Activated T-cell treated with anti-CD3 and anti-CD28 coated beads, Interleukin-2, amount 50 U/mL, for 24 hours (primary cell): ENCODE results near the gene PACRG.

Source experiments
- DNase-seq: peaks from one replicate; pipeline ENCODE4 v3.0.0-alpha.2; 2020
- H3K27ac Mint-ChIP-seq: 2 replicates; pipeline ENCODE4 v1.8.0; 2020; ENCODE audit warnings: mild to moderate bottlenecking, mixed read lengths
- H3K27me3 Mint-ChIP-seq: 2 replicates; pipeline ENCODE4 v1.8.0; 2020; ENCODE audit warnings: mixed read lengths
- H3K36me3 Mint-ChIP-seq: 2 replicates; pipeline ENCODE4 v1.8.0; 2020; ENCODE audit warnings: low read depth, mixed read lengths
- H3K4me1 Mint-ChIP-seq: 2 replicates; pipeline ENCODE4 v1.8.0; 2020; ENCODE audit warnings: low read depth, mixed read lengths
- H3K4me3 Mint-ChIP-seq: 2 replicates; pipeline ENCODE4 v1.8.0; 2020; ENCODE audit warnings: mild to moderate bottlenecking, moderate library complexity, mixed read lengths
- H3K9me3 Mint-ChIP-seq: 2 replicates; pipeline ENCODE4 v1.8.0; 2020; ENCODE audit warnings: mixed read lengths

Gene PACRG

GRCh38 chr6:163126741-163127140 lies 399.0 kb downstream of the PACRG start:
- Mint-ChIP-seq H3K9me3 (no peaks in the 10 kb centered on the region), H3K27me3 (no peaks in the 10 kb centered on the region), H3K27ac (no peak overlapping the region), H3K36me3 (no peaks in the 10 kb centered on the region), H3K4me3 (no peak overlapping the region), H3K4me1 (no peaks in the 10 kb centered on the region)
- DNase-seq, result no peak

GRCh38 chr6:163127587-163127986 lies 399.8 kb downstream of the PACRG start:
- Mint-ChIP-seq H3K4me3 (no peak overlapping the region), H3K27me3 (no peaks in the 10 kb centered on the region), H3K36me3 (no peaks in the 10 kb centered on the region), H3K27ac (no peak overlapping the region), H3K9me3 (no peaks in the 10 kb centered on the region), H3K4me1 (no peaks in the 10 kb centered on the region)
- DNase-seq, result no peak

GRCh38 chr6:163128324-163128723 lies 400.6 kb downstream of the PACRG start:
- Mint-ChIP-seq H3K36me3 (no peaks in the 10 kb centered on the region), H3K4me3 (no peak overlapping the region), H3K27me3 (no peaks in the 10 kb centered on the region), H3K9me3 (no peaks in the 10 kb centered on the region), H3K27ac (no peak overlapping the region), H3K4me1 (no peaks in the 10 kb centered on the region)
- no peak for DNase-seq

- Mint-ChIP-seq H3K4me3 (no peak overlapping the region), H3K36me3 (no peaks in the 10 kb centered on the region)
- DNase-seq, result no peak
Observed at GRCh38 chr6:163132050-163132750, 404.4 kb downstream of the PACRG start.

GRCh38 chr6:163133017-163133416 lies 405.2 kb downstream of the PACRG start:
- H3K4me1 Mint-ChIP-seq, result no peaks in the 10 kb centered on the region
- no peaks in the 10 kb centered on the region for H3K27me3 Mint-ChIP-seq
- no peak for DNase-seq
- no peak overlapping the region for H3K4me3 Mint-ChIP-seq
- H3K27ac Mint-ChIP-seq, result no peak overlapping the region
- H3K9me3 Mint-ChIP-seq, result no peaks in the 10 kb centered on the region
- no peaks in the 10 kb centered on the region for H3K36me3 Mint-ChIP-seq

More at GRCh38 chr6:163132050-163132750, 404.4 kb downstream of the PACRG start:
- H3K27me3 Mint-ChIP-seq, result no peaks in the 10 kb centered on the region
- H3K27ac Mint-ChIP-seq, result no peak overlapping the region
- no peaks in the 10 kb centered on the region for H3K4me1 Mint-ChIP-seq
- H3K9me3 Mint-ChIP-seq, result no peaks in the 10 kb centered on the region

GRCh38 chr6:163133691-163134090 lies 405.9 kb downstream of the PACRG start:
- Mint-ChIP-seq H3K27me3 (no peaks in the 10 kb centered on the region), H3K4me1 (no peaks in the 10 kb centered on the region), H3K36me3 (no peaks in the 10 kb centered on the region), H3K9me3 (no peaks in the 10 kb centered on the region), H3K27ac (no peak overlapping the region), H3K4me3 (no peak overlapping the region)
- DNase-seq, result no peak

GRCh38 chr6:163136681-163137397 lies 409.1 kb downstream of the PACRG start:
- H3K27ac Mint-ChIP-seq, result no peak overlapping the region
- no peaks in the 10 kb centered on the region for H3K36me3 Mint-ChIP-seq
- H3K9me3 Mint-ChIP-seq, result no peaks in the 10 kb centered on the region
- DNase-seq, result no peak
- no peak overlapping the region for H3K4me3 Mint-ChIP-seq
- H3K4me1 Mint-ChIP-seq, result no peaks in the 10 kb centered on the region
- peaks cover 3% of the 10 kb centered on the region for H3K27me3 Mint-ChIP-seq

GRCh38 chr6:163137398-163137881 lies 409.7 kb downstream of the PACRG start:
- peaks cover 3% of the 10 kb centered on the region for H3K27me3 Mint-ChIP-seq
- H3K27ac Mint-ChIP-seq, result no peak overlapping the region
- no peaks in the 10 kb centered on the region for H3K9me3 Mint-ChIP-seq
- no peaks in the 10 kb centered on the region for H3K4me1 Mint-ChIP-seq
- DNase-seq, result no peak
- no peaks in the 10 kb centered on the region for H3K36me3 Mint-ChIP-seq
- H3K4me3 Mint-ChIP-seq, result no peak overlapping the region

GRCh38 chr6:163146036-163146435 lies 418.3 kb downstream of the PACRG start:
- Mint-ChIP-seq H3K4me1 (no peaks in the 10 kb centered on the region), H3K27ac (no peak overlapping the region), H3K36me3 (no peaks in the 10 kb centered on the region), H3K9me3 (no peaks in the 10 kb centered on the region), H3K27me3 (peaks cover 23% of the 10 kb centered on the region), H3K4me3 (no peak overlapping the region)
- no peak for DNase-seq

- Mint-ChIP-seq H3K36me3 (no peaks in the 10 kb centered on the region), H3K4me1 (no peaks in the 10 kb centered on the region), H3K27me3 (peaks cover 30% of the 10 kb centered on the region), H3K9me3 (no peaks in the 10 kb centered on the region), H3K4me3 (no peak overlapping the region), H3K27ac (no peak overlapping the region)
- no peak for DNase-seq
Observed at GRCh38 chr6:163147994-163148393, 420.2 kb downstream of the PACRG start.

GRCh38 chr6:163148451-163149278 lies 420.9 kb downstream of the PACRG start:
- Mint-ChIP-seq H3K27me3 (peaks cover 30% of the 10 kb centered on the region), H3K36me3 (no peaks in the 10 kb centered on the region), H3K4me3 (no peak overlapping the region), H3K4me1 (no peaks in the 10 kb centered on the region), H3K27ac (no peak overlapping the region), H3K9me3 (no peaks in the 10 kb centered on the region)
- DNase-seq, result no peak

- H3K4me3 Mint-ChIP-seq, result no peak overlapping the region
- H3K27me3 Mint-ChIP-seq, result peaks cover 32% of the 10 kb centered on the region
Observed at GRCh38 chr6:163149279-163149848, 421.6 kb downstream of the PACRG start.

GRCh38 chr6:163151212-163151611 lies 423.4 kb downstream of the PACRG start:
- Mint-ChIP-seq H3K4me3 (no peak overlapping the region), H3K9me3 (no peaks in the 10 kb centered on the region), H3K27ac (no peak overlapping the region), H3K4me1 (no peaks in the 10 kb centered on the region), H3K36me3 (no peaks in the 10 kb centered on the region), H3K27me3 (peaks cover 32% of the 10 kb centered on the region)
- no peak for DNase-seq

More at GRCh38 chr6:163149279-163149848, 421.6 kb downstream of the PACRG start:
- no peaks in the 10 kb centered on the region for H3K36me3 Mint-ChIP-seq
- H3K27ac Mint-ChIP-seq, result no peak overlapping the region
- DNase-seq, result no peak
- no peaks in the 10 kb centered on the region for H3K9me3 Mint-ChIP-seq
- no peaks in the 10 kb centered on the region for H3K4me1 Mint-ChIP-seq

- no peak overlapping the region for H3K27ac Mint-ChIP-seq
- no peaks in the 10 kb centered on the region for H3K9me3 Mint-ChIP-seq
- H3K4me1 Mint-ChIP-seq, result no peaks in the 10 kb centered on the region
- H3K36me3 Mint-ChIP-seq, result no peaks in the 10 kb centered on the region
- DNase-seq, result no peak
- H3K4me3 Mint-ChIP-seq, result no peak overlapping the region
- peaks cover 31% of the 10 kb centered on the region for H3K27me3 Mint-ChIP-seq
Observed at GRCh38 chr6:163152701-163153100, 424.9 kb downstream of the PACRG start.
